ENCODE results near the gene SLC48A1.

The SLC48A1 gene

DNA sequence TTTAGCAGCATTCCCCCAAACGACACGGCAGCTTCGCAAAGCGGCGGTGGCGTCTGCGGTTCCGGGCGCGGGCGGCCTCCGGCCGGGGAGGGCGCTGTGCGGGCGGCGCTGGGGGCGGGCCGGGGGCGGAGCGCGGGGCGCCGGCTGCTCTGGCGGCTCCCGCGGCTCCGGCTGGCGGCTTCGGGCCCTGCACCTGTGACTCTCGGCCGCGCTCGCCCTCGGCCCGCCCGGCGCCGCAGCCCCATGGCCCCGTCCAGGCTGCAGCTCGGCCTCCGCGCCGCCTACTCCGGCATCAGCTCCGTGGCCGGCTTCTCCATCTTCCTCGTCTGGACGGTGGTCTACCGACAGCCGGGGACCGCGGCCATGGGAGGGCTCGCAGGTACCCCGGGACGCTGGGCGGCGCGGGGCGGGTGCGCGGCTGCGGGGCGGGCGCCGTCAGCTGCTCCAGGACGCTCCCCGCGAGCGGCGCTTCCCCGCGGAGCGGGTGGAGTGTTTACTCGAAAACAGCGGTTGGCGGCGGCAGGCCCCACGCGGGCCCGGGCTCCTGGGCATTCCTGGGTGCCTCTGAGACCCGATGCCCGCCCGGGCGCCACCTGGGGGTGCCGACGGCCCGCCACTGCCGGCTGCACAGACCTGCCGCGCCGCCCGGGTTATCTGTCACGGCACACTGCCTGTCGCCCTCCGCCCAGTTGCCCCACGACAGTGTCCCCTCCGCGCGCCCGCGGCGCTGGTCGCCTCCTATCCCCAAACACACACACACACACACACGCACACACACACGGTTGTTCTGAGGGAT, at the start of gene SLC48A1:
Gene SLC48A1 (plus strand): TSS at position 177 of the 796 bp plus-strand sequence. CDS start 67 bp downstream, at position 244.
- peak in 1 of 2 experiments; percentile 68 for DNase-seq

DNA sequence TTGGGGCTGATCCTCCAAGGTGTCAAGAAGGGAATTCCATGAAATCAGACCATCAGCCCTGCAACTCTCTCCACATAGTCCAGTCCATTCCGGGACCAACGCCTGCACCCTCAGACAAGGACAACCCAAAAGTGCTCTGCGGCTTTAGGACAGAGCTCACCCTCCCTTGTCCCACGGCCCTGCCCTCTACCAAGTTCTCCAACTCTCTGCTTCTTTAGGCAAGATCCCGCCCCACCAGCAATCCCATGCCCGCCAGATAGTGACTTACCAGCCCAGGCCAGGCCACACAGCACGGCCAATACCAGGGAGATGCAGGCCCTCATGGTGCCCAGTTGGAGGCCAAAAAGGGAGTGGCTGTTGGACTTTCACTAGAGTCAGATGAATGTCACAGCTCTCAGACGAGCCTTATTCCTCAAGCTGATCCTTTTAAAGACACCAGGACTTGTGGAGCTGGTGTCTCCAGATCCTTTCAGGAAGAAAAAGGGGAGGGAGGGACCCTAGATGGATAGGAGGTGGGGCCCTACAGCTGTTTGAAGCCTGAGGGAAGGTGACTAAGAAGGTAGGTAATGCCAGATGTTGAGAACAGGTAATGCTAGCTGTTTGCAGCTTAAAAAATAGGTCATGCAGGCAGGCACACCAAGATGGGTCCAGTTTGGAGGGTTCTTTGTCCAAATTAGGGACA, 47.8 kb upstream of the SLC48A1 start, which contains the start of gene ENDOU:
Gene ENDOU (minus strand): TSS at position 400 of the 682 bp plus-strand sequence. CDS start 77 bp downstream, at position 323.
- DNase-seq = no peak

- no peak for DNase-seq
Observed at GRCh38 chr12:47725893-47726292, 47.1 kb upstream of the SLC48A1 start.

- no peak for DNase-seq
Observed at GRCh38 chr12:47729233-47729632, 43.8 kb upstream of the SLC48A1 start.

DNA sequence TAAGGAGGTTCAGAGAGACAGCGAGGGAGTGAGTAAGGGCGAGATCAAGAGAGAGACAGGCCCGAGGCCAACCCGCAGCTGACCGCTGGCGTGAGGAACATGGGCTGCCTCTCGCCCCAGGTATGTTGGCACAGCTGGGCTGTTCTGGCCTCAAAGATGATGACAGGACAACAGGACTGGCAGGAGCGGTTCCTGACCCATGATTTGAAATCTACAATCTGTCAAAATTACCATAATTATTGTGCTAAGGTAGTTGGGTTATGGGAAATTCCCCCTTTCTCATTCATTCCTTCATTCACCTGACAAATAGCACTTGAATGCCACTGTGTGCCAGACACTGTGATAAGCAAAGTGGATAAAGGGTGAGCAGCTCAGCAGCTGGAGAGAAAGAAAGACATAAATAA, 42.7 kb upstream of the SLC48A1 start:
- no peak for DNase-seq

GRCh38 chr12:47731723-47732122, 41.3 kb upstream of the SLC48A1 start:
- no peak for DNase-seq

DNA sequence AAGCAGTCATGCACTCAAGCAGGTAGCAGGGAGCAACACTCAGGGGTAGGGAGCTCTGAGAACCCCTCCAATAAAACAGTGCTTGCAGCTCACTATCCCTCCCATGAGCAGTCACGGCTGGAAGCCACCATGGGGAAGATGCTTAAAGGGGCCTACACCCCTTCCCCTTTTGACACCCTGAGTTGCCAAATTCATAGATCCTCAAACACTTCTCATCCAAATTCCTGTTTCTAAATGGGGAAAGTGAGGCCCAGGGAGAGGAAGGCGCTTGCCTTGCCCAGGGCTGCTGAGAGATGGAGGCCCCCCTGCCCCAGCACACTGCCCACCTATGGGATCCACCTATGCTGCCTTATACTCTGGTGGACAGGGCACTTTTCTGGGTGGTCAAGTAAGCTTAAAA, 40.5 kb upstream of the SLC48A1 start:
- no peak for DNase-seq

DNA sequence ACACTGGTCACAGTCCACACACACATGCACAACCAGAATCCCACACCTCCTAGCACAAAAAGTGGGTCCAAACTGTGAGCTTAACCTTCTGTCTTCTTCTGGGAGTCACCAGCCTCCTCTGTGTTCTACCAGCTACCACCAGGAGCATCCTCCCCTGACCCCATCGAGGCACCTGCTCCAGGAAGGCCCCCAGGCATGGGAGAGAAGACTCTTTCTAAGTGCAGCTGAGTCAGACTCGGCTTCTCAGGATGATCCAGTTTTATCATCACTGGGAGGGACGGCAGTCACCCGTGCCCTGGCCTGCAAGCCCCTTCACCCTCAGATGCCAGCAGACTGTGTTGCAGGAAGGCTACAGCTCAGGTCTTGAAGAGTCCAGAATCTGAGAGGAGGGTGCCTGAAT, 39.9 kb upstream of the SLC48A1 start:
- DNase-seq = no peak

DNA sequence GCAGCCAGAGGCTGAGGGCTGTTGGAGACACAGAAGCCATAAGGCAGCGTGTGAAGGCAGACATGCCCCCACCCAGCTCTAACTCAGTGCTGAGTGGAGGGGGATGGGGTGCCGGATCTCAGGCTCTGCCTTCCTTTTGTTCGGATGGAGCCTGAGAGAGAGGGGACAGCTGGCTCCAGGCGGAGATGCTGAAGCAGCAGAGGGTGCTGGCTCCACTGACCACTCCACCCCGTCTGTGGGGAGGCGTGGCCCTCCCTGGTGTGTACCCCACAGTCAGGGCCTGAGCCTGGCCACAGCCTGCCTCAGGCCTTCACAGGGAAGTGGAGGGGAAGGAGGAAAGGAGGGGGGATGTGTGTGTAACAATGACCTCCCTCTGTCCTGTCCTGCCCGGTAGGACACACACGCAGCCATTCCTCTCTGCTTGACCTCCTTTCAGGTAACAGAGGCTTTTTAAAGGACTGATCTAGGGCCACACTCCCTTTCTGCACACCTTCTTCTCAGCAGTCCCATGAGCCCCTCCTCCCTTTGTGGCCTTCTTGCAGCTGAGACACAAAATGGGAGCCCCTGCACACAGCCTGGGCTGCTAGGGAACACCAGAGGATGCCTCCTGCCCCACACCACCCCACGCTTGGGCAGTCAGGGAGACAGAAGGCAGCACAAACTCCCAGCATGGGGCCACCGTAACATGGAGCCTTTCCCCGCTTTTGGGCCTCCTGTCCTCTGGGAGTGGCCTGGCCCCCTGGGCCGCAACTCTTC, 38.1 kb upstream of the SLC48A1 start:
- DNase-seq = no peak

GRCh38 chr12:47735649-47736048, 37.4 kb upstream of the SLC48A1 start:
- no peak for DNase-seq

GRCh38 chr12:47736216-47736615, 36.8 kb upstream of the SLC48A1 start:
- no peak for DNase-seq

DNA sequence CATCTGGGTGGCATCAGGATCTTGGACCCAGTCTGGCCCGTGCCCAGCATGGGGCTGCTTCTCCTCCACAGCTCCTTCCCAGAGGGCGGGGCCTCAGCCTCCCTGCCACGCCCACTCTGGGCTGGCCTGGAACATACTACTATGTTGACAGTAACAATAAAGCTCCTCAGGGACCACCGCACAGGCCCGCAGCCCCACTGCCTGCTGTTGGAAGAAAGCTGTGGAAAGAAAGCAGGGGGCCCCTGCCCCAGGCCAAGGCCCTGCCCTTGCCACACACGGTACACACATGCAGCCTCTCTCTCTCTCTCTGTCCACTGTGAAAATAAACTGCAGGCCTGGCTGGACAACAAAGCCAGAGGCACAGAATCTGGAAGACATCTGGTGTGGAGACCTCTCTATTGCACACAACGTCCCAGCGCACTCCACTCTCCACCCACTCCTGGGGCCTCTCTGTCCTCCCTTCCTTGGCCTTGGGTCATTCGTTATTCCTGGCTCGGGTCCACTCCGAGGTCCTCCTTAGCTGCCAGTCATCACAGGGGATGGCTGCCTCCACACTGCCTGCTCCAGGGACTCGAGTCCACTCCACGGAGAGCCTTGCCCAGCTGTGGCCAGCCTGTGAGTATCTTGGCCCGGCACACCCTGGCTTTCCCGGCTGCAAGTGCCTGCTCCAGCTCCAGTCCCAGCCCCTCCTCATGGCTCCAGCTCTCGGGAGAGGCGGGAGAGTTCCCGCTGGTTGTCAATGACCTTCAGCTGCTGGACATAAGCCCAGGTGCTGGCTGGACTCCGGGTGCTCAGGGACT, 36.0 kb upstream of the SLC48A1 start:
- DNase-seq = no peak

- DNase-seq = no peak
Observed at GRCh38 chr12:47737936-47738594, 35.0 kb upstream of the SLC48A1 start.

DNA sequence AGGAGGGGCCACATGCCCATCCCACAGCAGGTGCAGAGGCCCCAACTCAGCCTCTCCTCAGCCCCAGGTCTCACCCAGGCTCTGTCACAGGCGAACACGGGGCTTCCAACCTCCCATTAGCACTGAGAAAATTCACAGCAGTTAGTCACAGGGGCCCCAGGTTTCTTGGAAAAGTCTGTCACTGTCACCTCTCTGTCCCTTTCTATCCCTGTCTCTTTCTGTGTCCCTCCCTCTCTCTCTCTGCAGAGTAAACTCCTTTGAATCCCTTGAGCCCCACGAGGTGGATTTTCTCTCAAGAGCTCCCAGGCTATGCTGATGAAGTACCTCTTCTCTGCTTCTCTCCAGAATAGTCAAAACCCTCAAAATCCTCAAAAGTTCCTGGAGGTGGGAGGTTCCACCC, 33.7 kb upstream of the SLC48A1 start:
- no peak for DNase-seq

DNA sequence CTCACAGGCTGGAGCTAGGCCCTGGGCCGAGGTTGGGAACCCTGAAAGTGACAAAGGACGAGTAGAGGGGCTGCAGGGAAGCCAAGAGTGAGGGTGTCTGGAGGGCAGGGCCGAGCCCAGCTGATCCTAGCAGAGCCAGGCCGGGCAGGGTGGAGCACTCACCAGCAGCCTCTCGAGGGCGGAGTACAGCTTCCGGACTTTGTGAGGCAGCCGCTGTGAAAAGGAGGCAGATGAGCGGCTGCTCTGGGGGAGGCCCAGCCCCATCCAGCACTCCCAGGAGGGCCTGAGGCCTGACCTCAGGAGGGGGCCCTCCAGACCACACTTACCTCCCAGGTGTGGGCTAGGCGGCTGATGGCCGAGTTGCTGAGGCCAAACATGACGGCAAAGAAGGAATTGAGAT, 33.1 kb upstream of the SLC48A1 start:
- DNase-seq = no peak

DNA sequence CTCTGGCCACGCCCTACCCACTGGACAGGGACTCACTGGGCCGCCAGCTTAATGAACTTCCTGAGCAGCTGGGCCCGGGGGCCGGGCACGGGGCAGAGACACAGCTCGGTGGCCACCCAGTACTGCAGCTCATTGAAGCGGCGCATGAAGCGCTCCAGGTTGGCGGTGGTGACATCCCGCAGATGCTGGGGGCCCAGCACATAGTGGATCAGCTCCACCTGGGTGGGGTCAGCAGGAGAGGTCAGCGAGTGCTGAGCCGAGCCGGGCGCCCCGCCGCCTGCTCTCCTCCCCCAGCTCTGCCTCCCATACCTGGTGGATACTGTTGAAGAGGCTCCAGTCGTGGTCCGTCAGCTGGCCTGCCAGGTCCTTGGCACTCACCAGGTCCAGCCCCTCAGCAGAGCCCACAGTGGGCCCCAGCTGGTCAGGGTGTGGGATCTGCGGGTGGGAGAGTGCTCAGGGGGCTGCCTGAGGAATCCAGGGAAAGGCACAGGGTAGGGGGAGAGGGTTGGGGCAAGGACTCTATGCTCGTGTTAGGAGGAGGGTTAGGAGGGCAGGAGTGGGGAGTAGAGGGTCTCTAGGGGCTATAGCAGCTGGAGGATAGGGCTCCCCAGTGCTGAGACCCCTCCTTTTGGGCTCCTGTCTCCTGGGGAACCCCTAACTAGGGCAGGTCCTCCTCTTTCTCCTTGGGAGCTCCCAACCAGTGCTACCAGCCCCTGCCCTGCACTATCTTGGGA, 32.3 kb upstream of the SLC48A1 start:
- DNase-seq = no peak

DNA sequence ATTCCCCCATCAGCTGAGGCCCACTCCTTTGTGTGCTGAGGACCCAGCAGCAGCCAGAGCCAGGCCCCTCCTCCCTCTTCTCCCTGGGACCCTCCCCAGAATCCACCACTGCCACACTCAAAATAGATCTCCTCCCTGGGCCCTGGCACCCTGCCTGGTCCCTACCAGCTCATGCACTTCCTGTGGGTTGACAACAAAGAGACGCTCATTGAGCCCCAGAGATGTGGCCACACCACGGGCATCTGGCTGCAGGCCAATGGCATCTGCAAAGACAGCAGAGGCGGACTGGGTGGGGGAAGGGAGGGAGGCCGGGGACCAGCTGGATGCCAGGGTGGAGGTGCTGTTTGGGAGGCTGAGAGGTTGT, 31.7 kb upstream of the SLC48A1 start:
- no peak for DNase-seq

- peak; percentile 41 to 52 for DNase-seq
Observed at GRCh38 chr12:47742253-47742825, 30.7 kb upstream of the SLC48A1 start.

DNA sequence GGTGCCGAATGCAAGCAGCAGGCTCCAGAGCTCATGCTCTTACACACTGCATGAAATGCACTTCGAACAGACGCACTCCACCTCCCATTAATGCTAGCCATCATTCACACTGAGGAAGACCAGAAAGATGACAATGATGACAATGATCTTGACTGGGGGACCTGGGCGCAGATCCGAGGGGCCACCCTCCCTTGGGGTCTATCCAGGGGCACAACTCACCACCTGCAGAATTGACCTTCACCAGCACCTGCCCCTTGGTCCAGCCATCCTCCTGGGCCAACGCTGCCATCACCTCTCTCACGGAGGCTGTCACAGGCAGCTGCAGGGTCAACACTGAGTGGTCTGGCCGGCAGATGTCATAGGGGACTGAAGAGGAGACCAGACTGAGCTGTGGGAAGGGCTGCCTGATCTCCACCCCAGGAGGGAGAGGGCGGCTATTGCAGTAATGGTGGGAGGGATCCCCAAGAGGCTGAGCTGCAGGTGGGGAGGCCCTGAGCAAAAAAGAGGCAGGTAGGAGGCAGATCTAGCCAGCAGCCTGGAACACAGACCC, 29.7 kb upstream of the SLC48A1 start:
- no peak for DNase-seq

DNA sequence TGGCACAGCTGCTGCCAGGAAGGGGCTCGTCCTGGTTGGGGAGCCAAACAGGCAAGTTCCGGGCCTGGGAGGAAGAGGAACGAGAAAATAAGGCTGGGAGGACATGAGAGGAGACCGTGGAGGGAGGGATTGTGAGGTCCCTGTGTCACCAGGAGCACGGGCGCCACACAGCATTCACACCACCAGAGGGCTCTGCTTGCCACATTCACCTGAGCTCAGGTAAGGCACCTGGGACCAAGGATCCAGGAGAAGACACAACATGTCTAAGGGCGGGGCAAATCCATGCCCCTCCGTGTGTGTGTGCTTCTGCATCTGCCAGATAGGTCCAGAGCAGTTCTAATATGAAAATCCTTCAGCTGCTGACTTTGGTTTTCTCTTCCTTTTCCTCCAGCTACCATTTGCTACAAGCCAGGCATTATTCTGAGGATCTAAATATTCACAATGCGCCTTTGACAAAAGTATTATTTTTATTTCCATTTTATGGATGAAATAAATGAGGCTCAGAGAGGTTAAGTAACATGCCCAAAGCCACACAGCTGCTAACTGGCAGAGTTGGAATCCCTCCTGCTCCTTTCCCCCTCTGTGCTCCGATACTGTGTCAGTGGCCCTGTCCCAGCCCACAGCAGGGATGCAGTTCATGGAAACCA, 28.9 kb upstream of the SLC48A1 start:
- peak; percentile 87 to 89 for DNase-seq
